Measurements from ENCODE around the gene OR2L3.
"Not testable (repeated sequence)": the region's sequence is repeated elsewhere in the genome, so short reads cannot be mapped to it uniquely, and the experiment has no call there.

Gene OR2L3

DNA sequence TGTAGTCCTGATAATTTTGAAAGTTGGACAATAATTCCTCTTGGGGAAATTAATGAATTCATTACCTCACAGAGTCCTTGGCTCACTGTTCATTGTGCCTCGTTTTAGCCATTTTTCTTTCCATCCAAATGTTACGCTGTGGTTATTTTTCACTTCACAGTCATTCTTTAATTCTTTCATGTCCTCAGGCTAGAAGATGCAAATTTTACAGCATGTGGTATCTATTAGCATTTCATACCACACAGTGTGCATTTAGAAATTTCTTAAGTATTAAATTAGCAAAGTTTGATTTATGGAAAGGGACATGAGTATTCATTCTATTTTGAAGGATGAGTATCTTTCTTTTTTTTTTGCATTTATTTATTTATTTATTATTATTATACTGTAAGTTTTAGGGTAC is 18.4 kb downstream of the OR2L3 start:
- Histone ChIP-seq H3K27ac (ENCODE audit: low read length) (no peak overlapping the region), H3K36me3 (replicated peaks; ENCODE audit: low read depth, low read length) (no peaks in the 10 kb centered on the region), H3K27me3 (ENCODE audit: low read depth, low read length) (no peaks in the 10 kb centered on the region), H3K4me2 (ENCODE audit: low read length) (no peak overlapping the region), H3K79me2 (ENCODE audit: low read length) (no peaks in the 10 kb centered on the region), H3K4me1 (ENCODE audit: low read length) (no peaks in the 10 kb centered on the region), H2AFZ (ENCODE audit: low read depth, low read length) (no peak overlapping the region), H3K9me3 (ENCODE audit: insufficient read depth, low read length) (no peaks in the 10 kb centered on the region), H4K20me1 (ENCODE audit: insufficient read depth, low read length) (no peaks in the 10 kb centered on the region), H3K4me3 (ENCODE audit: low read length) (no peak overlapping the region), H3K9ac (ENCODE audit: low read length) (no peak overlapping the region)
- TF ChIP-seq, protein P1, sequence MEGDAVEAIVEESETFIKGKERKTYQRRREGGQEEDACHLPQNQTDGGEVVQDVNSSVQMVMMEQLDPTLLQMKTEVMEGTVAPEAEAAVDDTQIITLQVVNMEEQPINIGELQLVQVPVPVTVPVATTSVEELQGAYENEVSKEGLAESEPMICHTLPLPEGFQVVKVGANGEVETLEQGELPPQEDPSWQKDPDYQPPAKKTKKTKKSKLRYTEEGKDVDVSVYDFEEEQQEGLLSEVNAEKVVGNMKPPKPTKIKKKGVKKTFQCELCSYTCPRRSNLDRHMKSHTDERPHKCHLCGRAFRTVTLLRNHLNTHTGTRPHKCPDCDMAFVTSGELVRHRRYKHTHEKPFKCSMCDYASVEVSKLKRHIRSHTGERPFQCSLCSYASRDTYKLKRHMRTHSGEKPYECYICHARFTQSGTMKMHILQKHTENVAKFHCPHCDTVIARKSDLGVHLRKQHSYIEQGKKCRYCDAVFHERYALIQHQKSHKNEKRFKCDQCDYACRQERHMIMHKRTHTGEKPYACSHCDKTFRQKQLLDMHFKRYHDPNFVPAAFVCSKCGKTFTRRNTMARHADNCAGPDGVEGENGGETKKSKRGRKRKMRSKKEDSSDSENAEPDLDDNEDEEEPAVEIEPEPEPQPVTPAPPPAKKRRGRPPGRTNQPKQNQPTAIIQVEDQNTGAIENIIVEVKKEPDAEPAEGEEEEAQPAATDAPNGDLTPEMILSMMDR (IDR thresholded peaks at IDR 0.05; ENCODE audit: low read depth, low read length) = no peak
- TF ChIP-seq EZH2phosphoT487 (IDR thresholded peaks at IDR 0.05; ENCODE audit: low read depth) = no peak

GRCh38 chr1:248065604-248066003 is 19.0 kb downstream of the OR2L3 start:
- no peak overlapping the region for H3K27ac ChIP-seq (ENCODE audit: low read length)
- TF ChIP-seq, protein P1 (IDR thresholded peaks at IDR 0.05; ENCODE audit: low read depth, low read length) = no peak

GRCh38 chr1:248083864-248084263 is 37.2 kb downstream of the OR2L3 start:
- not testable (repeated sequence) for H4K20me1 ChIP-seq (ENCODE audit: insufficient read depth, low read length)

More at GRCh38 chr1:248065604-248066003, 19.0 kb downstream of the OR2L3 start:
- Histone ChIP-seq H3K36me3 (replicated peaks; ENCODE audit: low read depth, low read length) (no peaks in the 10 kb centered on the region), H3K4me3 (ENCODE audit: low read length) (no peak overlapping the region), H3K27me3 (ENCODE audit: low read depth, low read length) (no peaks in the 10 kb centered on the region), H2AFZ (ENCODE audit: low read depth, low read length) (no peak overlapping the region), H4K20me1 (ENCODE audit: insufficient read depth, low read length) (no peaks in the 10 kb centered on the region), H3K9ac (ENCODE audit: low read length) (no peak overlapping the region), H3K79me2 (ENCODE audit: low read length) (no peaks in the 10 kb centered on the region), H3K4me1 (ENCODE audit: low read length) (no peaks in the 10 kb centered on the region), H3K4me2 (ENCODE audit: low read length) (no peak overlapping the region), H3K9me3 (ENCODE audit: insufficient read depth, low read length) (no peaks in the 10 kb centered on the region)

GRCh38 chr1:248094884-248095283 is 48.2 kb downstream of the OR2L3 start, which contains the start of gene OR2L13:
OR2L13 (plus strand) TSS chr1:248095184; CDS start chr1:248099376, 4,192 bp downstream.
- Histone ChIP-seq H3K27me3 (ENCODE audit: low read depth, low read length) (no peaks in the 10 kb centered on the region), H3K27ac (ENCODE audit: low read length) (no peak within 1 kb of the TSS), H3K36me3 (replicated peaks; ENCODE audit: low read depth, low read length) (no peaks in the 10 kb centered on the region), H4K20me1 (ENCODE audit: insufficient read depth, low read length) (no peaks in the 10 kb centered on the region), H3K9ac (ENCODE audit: low read length) (no peak within 1 kb of the TSS), H3K4me3 (ENCODE audit: low read length) (no peak within 1 kb of the TSS), H3K9me3 (ENCODE audit: insufficient read depth, low read length) (no peaks in the 10 kb centered on the region), H3K79me2 (ENCODE audit: low read length) (no peaks in the 10 kb centered on the region), H3K4me2 (ENCODE audit: low read length) (no peak within 1 kb of the TSS), H3K4me1 (ENCODE audit: low read length) (no peaks in the 10 kb centered on the region), H2AFZ (ENCODE audit: low read depth, low read length) (no peak within 1 kb of the TSS)
- TF ChIP-seq, protein P1 (IDR thresholded peaks at IDR 0.05; ENCODE audit: low read depth, low read length) = no peak
- TF ChIP-seq EZH2phosphoT487 (IDR thresholded peaks at IDR 0.05; ENCODE audit: low read depth) = no peak

More at GRCh38 chr1:248083864-248084263, 37.2 kb downstream of the OR2L3 start:
- H2AFZ ChIP-seq (ENCODE audit: low read depth, low read length); H3K4me1 ChIP-seq (ENCODE audit: low read length); H3K36me3 ChIP-seq (replicated peaks; ENCODE audit: low read depth, low read length); H3K4me3 ChIP-seq (ENCODE audit: low read length); H3K9ac ChIP-seq (ENCODE audit: low read length); H3K9me3 ChIP-seq (ENCODE audit: insufficient read depth, low read length); H3K27me3 ChIP-seq (ENCODE audit: low read depth, low read length); H3K27ac ChIP-seq (ENCODE audit: low read length); H3K79me2 ChIP-seq (ENCODE audit: low read length); H3K4me2 ChIP-seq (ENCODE audit: low read length): not testable (repeated sequence)

- no peaks in the 10 kb centered on the region for H3K79me2 ChIP-seq (ENCODE audit: low read length)
Measured at GRCh38 chr1:248098529-248098928, 51.9 kb downstream of the OR2L3 start.

More at GRCh38 chr1:248098529-248098928, 51.9 kb downstream of the OR2L3 start:
- H3K27me3 ChIP-seq (ENCODE audit: low read depth, low read length) = no peaks in the 10 kb centered on the region
- no peak overlapping the region for H3K4me3 ChIP-seq (ENCODE audit: low read length)
- no peaks in the 10 kb centered on the region for H3K4me1 ChIP-seq (ENCODE audit: low read length)
- H3K36me3 ChIP-seq (replicated peaks; ENCODE audit: low read depth, low read length) = no peaks in the 10 kb centered on the region
- no peak for TF ChIP-seq EZH2phosphoT487 (IDR thresholded peaks at IDR 0.05; ENCODE audit: low read depth)
- TF ChIP-seq, protein P1 (IDR thresholded peaks at IDR 0.05; ENCODE audit: low read depth, low read length) = no peak
- no peaks in the 10 kb centered on the region for H4K20me1 ChIP-seq (ENCODE audit: insufficient read depth, low read length)
- H3K27ac ChIP-seq (ENCODE audit: low read length) = no peak overlapping the region
- no peak overlapping the region for H3K4me2 ChIP-seq (ENCODE audit: low read length)
- no peak overlapping the region for H2AFZ ChIP-seq (ENCODE audit: low read depth, low read length)
- no peak overlapping the region for H3K9ac ChIP-seq (ENCODE audit: low read length)
- H3K9me3 ChIP-seq (ENCODE audit: insufficient read depth, low read length) = no peaks in the 10 kb centered on the region
